ENCODE data around the gene CC2D1B. TPM values are rescaled to one million over a fixed set of nuclear protein-coding genes. Genes with fewer than 3 reads are reported as not detected.

CC2D1B gene
- total RNA-seq, 1 donor from 2014 or later, result 45.4 TPM

GRCh38 chr1:52321061-52321460, 44.9 kb downstream of the CC2D1B start:
- Histone ChIP-seq H3K27me3 (no peaks in the 10 kb centered on the region), H3K9me3 (no peaks in the 10 kb centered on the region), H3K27ac (no peak overlapping the region), H3K36me3 (no peaks in the 10 kb centered on the region), H3K4me1 (no peaks in the 10 kb centered on the region), H3K4me3 (no peak overlapping the region)
- intact Hi-C loops (cut with DNase I), result no loop called here
- DNase-seq (ENCODE audit: low spot score in 2 of 2), result no peak
- TF ChIP-seq CTCF (IDR thresholded peaks at IDR 0.05), result no peak

GRCh38 chr1:52306227-52307006, 59.6 kb downstream of the CC2D1B start:
- TF ChIP-seq CTCF (IDR thresholded peaks at IDR 0.05), result no peak
- Histone ChIP-seq H3K27ac (no peak overlapping the region), H3K4me1 (no peaks in the 10 kb centered on the region), H3K4me3 (no peak overlapping the region), H3K36me3 (peaks cover 15 to 45% of the 10 kb centered on the region in 2 donors), H3K9me3 (no peaks in the 10 kb centered on the region), H3K27me3 (no peaks in the 10 kb centered on the region)
- DNase-seq (ENCODE audit: low spot score in 2 of 2), result no peak
- intact Hi-C loops (cut with DNase I), result no loop called here

- no peak overlapping the region for H3K4me3 ChIP-seq
- peaks cover 15 to 37% of the 10 kb centered on the region in 2 donors for H3K36me3 ChIP-seq
- TF ChIP-seq CTCF (IDR thresholded peaks at IDR 0.05), result no peak
- H3K27me3 ChIP-seq, result no peaks in the 10 kb centered on the region
- intact Hi-C loops (cut with DNase I), result no loop called here
- H3K27ac ChIP-seq, result no peak overlapping the region
- H3K9me3 ChIP-seq, result no peaks in the 10 kb centered on the region
- H3K4me1 ChIP-seq, result no peaks in the 10 kb centered on the region
- DNase-seq (ENCODE audit: low spot score in 2 of 2), result no peak
Measured at GRCh38 chr1:52305417-52306226, 60.4 kb downstream of the CC2D1B start.

Other genes with a start within 250 kb of the CC2D1B start
- gene ZFYVE9, start 224.1 kb downstream of the CC2D1B start, total RNA-seq, result 8.1 TPM
- not detected for gene ORC1, start 38.2 kb upstream of the CC2D1B start, total RNA-seq
- 20.3 TPM for gene PRPF38A, start 38.4 kb upstream of the CC2D1B start, total RNA-seq
- gene TUT4, start 186.9 kb upstream of the CC2D1B start, total RNA-seq, result 36.2 TPM
- gene GPX7, start 236.2 kb upstream of the CC2D1B start, total RNA-seq, result 6.3 TPM

Measured in ascending aorta (tissue), 2 donors.